Liver (tissue), 9 donors: Measurements from ENCODE around the gene NNMT. TPM values are rescaled to one million over a fixed set of nuclear protein-coding genes. Genes with fewer than 3 reads are reported as not detected.
A peak's percentile ranks its signal among the peaks of the same experiment; 100 is the strongest.

Experiments used
- DNase-seq: peaks from one replicate; pipeline ENCODE4 v3.0.0-alpha.2; 2017; ENCODE audit warnings: low spot score
- H3K27ac ChIP-seq, 2 donors: one replicate each; pipeline ENCODE4 v1.7.0; 2013; ENCODE audit warnings: inconsistent platforms in 2 of 2, low read length in 2 of 2, control low read depth in 1 of 2, low read depth in 1 of 2, mild to moderate bottlenecking in 1 of 2
- H3K27me3 ChIP-seq, 4 donors: one replicate each; pipeline versions ENCODE4 v1.6.1 to v1.7.0; 2013; ENCODE audit warnings: low read length in 3 of 4, inconsistent platforms in 1 of 4, mild to moderate bottlenecking in 1 of 4, moderate library complexity in 1 of 4; ENCODE audit not compliant: control insufficient read depth in 4 of 4, insufficient read depth in 4 of 4
- H3K36me3 ChIP-seq, 4 donors: one replicate each; pipeline versions ENCODE4 v1.6.1 to v1.7.0; 2013; ENCODE audit warnings: low read length in 3 of 4, mild to moderate bottlenecking in 3 of 4, low read depth in 1 of 4, moderate library complexity in 1 of 4; ENCODE audit not compliant: control insufficient read depth in 4 of 4, insufficient read depth in 3 of 4
- H3K4me1 ChIP-seq, 4 donors: one replicate each; pipeline versions ENCODE4 v1.6.1 to v1.7.0; 2013; ENCODE audit warnings: low read length in 3 of 4, mild to moderate bottlenecking in 3 of 4, moderate library complexity in 1 of 4; ENCODE audit not compliant: control insufficient read depth in 4 of 4, insufficient read depth in 4 of 4
- H3K4me3 ChIP-seq, 3 donors: one replicate each; pipeline versions ENCODE4 v1.6.1 to v1.7.0; 2013; ENCODE audit warnings: low read length in 3 of 3, control low read depth in 1 of 3, low read depth in 1 of 3, mild to moderate bottlenecking in 1 of 3
- H3K9ac ChIP-seq, 2 donors: one replicate each; pipeline ENCODE4 v1.7.0; 2013; ENCODE audit warnings: low read length in 2 of 2, mild to moderate bottlenecking in 2 of 2, moderate library complexity in 2 of 2, control low read depth in 1 of 2, low read depth in 1 of 2
- H3K9me3 ChIP-seq, 4 donors: one replicate each; pipeline versions ENCODE4 v1.6.1 to v1.7.0; 2013; ENCODE audit warnings: low read length in 3 of 4; ENCODE audit not compliant: control insufficient read depth in 4 of 4
- ATF3 ChIP-seq: IDR thresholded peaks from 2 replicates; pipeline ENCODE4 v1.6.1; 2016; ENCODE audit warnings: antibody characterized with exemption
- FOXA1 ChIP-seq: IDR thresholded peaks from 2 replicates; pipeline ENCODE4 v1.6.1; 2016; ENCODE audit warnings: antibody characterized with exemption
- FOXA2 ChIP-seq: IDR thresholded peaks from 2 replicates; pipeline ENCODE4 v1.6.1; 2016; ENCODE audit warnings: antibody characterized with exemption
- JUND ChIP-seq, 2 donors: IDR thresholded peaks; 2 replicates each; pipeline ENCODE4 v1.6.1; 2016; ENCODE audit warnings: antibody characterized with exemption in 2 of 2
- NR2F2 ChIP-seq: IDR thresholded peaks from 2 replicates; pipeline ENCODE4 v1.6.1; 2016; ENCODE audit warnings: antibody characterized with exemption
- RAD21 ChIP-seq, 2 donors: IDR thresholded peaks; 2 replicates each; pipeline ENCODE4 v1.6.1; 2016; ENCODE audit warnings: antibody characterized with exemption in 2 of 2, mild to moderate bottlenecking in 2 of 2
- RXRA ChIP-seq, 2 donors: IDR thresholded peaks; 2 replicates each; pipeline ENCODE4 v1.6.1; 2017 to 2018; ENCODE audit warnings: antibody characterized with exemption in 2 of 2, mild to moderate bottlenecking in 1 of 2
- SP1 ChIP-seq: IDR thresholded peaks from 2 replicates; pipeline ENCODE4 v1.6.1; 2018; ENCODE audit warnings: antibody characterized with exemption, mild to moderate bottlenecking
- TAF1 ChIP-seq: conservative IDR thresholded peaks from 2 replicates; pipeline ENCODE4 v1.6.1; 2016; ENCODE audit warnings: antibody characterized with exemption, mild to moderate bottlenecking
- YY1 ChIP-seq: IDR thresholded peaks from 2 replicates; pipeline ENCODE4 v1.6.1; 2016; ENCODE audit warnings: antibody characterized with exemption, mild to moderate bottlenecking
- ZBTB33 ChIP-seq: IDR thresholded peaks from 2 replicates; pipeline ENCODE4 v1.6.1; 2016; ENCODE audit warnings: antibody characterized with exemption
- WGBS: extraction: QIAGEN DNeasy Blood & Tissue Kit; methylation state at CpG from one replicate; pipeline ENCODE4 v1.1.7; 2013; 5-methylcytosine and 5-hydroxymethylcytosine counted together
- polyA plus RNA-seq, 2 donors: library from polyadenylated mRNA; stranded (reverse) in 1 of 2; unstranded in 1 of 2; fragments of 200-250 nt in 1 of 2; fragments of >200 nt in 1 of 2; fragmentation: Nextera tagmentation in 1 of 2; extraction: Ambion mirVana in 1 of 2; gene quantifications; one replicate each; pipeline versions ENCODE4 v1.2.1 to v1.2.3, GENCODE V29; 2013 to 2015
- total RNA-seq, 2 donors: library from RNA; depleted of rRNA; stranded (reverse); fragments of >200 nt; gene quantifications; one replicate each; pipeline ENCODE4 v1.2.3, GENCODE V29; 2014
- TF ChIP-seq, protein P1 (sequence below): IDR thresholded peaks from 2 replicates; pipeline ENCODE4 v1.6.1; 2016; ENCODE audit warnings: antibody characterized with exemption, mild to moderate bottlenecking
- TF ChIP-seq, protein P2 (sequence below): IDR thresholded peaks from 2 replicates; pipeline ENCODE4 v1.6.1; 2016; ENCODE audit warnings: antibody characterized with exemption
- donor health status: healthy.
- donor health status: healthy.
- donor health status: healthy.
- donor health status: healthy.
- donor health status: healthy.

NNMT gene
- total and polyA plus RNA-seq, 4 donors, result 0.47 to 3,724 (median 2,877) TPM

DNA sequence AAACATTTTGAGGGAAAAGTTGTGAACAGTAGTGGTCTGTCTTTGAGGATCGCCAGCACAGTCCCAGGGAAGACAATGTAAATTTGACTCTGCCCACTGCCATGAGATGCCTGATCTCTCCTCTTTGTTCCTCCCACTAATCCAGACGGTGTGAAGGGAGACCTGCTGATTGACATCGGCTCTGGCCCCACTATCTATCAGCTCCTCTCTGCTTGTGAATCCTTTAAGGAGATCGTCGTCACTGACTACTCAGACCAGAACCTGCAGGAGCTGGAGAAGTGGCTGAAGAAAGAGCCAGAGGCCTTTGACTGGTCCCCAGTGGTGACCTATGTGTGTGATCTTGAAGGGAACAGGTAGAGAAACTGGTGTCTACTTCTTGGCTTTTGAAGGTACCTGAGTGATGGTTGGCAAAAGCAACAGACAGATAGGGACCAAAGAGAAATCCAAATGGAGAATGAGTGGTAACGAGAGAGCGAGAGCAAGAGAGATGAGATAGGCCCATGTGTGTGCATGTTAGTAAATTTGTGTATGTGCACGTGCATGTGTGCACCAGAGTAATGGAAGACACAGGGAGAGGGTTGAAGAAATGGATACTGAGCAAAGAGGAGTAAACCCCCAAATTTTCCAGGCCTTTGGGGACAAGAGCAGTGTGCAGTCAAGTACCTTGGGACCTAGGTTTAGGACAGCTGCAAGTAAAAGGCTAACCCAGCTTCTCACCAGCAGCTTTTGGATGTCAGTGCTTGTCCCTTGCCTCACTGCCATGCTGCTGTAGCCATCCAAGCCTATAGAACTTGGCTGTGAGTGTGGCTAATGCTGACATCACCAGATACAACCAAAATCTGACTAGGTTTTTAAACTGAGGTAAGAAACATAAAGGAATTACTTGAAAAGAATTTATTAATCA, 1.9 kb downstream of the NNMT start:
- no peak for DNase-seq
- Histone ChIP-seq H3K4me1 (peaks cover 7 to 31% (median 12%) of the 10 kb centered on the region in 4 donors), H3K9ac (peak overlapping the region; percentile 73 to 100), H3K9me3 (no peaks in the 10 kb centered on the region), H3K27me3 (no peaks in the 10 kb centered on the region), H3K27ac (peak overlapping the region; percentile 81 to 94), H3K4me3 (peak overlapping the region; percentile 65 to 100 (median 96)), H3K36me3 (peaks cover 2 to 46% (median 39%) of the 10 kb centered on the region in 4 donors)
- 66% methylated on average over 8 of the region's 8 CpGs for WGBS
- TF ChIP-seq, protein P1, sequence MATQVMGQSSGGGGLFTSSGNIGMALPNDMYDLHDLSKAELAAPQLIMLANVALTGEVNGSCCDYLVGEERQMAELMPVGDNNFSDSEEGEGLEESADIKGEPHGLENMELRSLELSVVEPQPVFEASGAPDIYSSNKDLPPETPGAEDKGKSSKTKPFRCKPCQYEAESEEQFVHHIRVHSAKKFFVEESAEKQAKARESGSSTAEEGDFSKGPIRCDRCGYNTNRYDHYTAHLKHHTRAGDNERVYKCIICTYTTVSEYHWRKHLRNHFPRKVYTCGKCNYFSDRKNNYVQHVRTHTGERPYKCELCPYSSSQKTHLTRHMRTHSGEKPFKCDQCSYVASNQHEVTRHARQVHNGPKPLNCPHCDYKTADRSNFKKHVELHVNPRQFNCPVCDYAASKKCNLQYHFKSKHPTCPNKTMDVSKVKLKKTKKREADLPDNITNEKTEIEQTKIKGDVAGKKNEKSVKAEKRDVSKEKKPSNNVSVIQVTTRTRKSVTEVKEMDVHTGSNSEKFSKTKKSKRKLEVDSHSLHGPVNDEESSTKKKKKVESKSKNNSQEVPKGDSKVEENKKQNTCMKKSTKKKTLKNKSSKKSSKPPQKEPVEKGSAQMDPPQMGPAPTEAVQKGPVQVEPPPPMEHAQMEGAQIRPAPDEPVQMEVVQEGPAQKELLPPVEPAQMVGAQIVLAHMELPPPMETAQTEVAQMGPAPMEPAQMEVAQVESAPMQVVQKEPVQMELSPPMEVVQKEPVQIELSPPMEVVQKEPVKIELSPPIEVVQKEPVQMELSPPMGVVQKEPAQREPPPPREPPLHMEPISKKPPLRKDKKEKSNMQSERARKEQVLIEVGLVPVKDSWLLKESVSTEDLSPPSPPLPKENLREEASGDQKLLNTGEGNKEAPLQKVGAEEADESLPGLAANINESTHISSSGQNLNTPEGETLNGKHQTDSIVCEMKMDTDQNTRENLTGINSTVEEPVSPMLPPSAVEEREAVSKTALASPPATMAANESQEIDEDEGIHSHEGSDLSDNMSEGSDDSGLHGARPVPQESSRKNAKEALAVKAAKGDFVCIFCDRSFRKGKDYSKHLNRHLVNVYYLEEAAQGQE, result peak; percentile 22
- TF ChIP-seq JUND (IDR thresholded peaks at IDR 0.05) (peak in 1 of 2 donors; percentile 12), YY1 (peak; percentile 14), TAF1 (peak; percentile 45), RXRA (IDR thresholded peaks at IDR 0.05) (no peak), SP1 (peak; percentile 3), ZBTB33 (no peak)

DNA sequence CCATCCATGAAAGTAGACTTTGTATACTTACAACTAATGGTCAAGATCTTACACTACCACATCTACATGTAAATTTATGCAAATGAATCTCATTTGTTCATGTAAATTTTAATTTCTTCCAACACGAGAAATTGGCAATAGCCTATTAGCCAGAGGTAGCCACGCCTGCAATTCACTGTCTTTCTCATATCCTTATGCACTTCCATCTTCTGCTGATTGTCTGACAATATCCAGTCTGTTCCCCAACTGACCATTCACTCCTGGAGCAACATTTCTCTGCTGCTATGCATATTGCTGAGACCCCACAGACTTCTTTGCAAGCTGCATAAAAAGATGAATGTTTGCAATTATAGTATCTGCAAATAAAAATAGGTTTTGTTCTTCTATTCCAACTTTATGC, 2.5 kb downstream of the NNMT start:
- 71% methylated on average over 2 of the region's 2 CpGs for WGBS
- H3K9me3 ChIP-seq, result no peaks in the 10 kb centered on the region
- DNase-seq, result no peak
- peak overlapping the region in 1 of 2 donors; percentile 100 for H3K9ac ChIP-seq
- H3K27me3 ChIP-seq, result no peaks in the 10 kb centered on the region
- H3K4me1 ChIP-seq, result peaks cover 7 to 33% (median 11%) of the 10 kb centered on the region in 4 donors
- H3K27ac ChIP-seq, result peak overlapping the region; percentile 81 to 94
- no peak for TF ChIP-seq TAF1
- TF ChIP-seq ATF3, result no peak
- no peak for TF ChIP-seq RAD21 (IDR thresholded peaks at IDR 0.05)
- TF ChIP-seq, protein P2, sequence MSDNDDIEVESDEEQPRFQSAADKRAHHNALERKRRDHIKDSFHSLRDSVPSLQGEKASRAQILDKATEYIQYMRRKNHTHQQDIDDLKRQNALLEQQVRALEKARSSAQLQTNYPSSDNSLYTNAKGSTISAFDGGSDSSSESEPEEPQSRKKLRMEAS, result no peak
- TF ChIP-seq YY1, result peak; percentile 7
- TF ChIP-seq ZBTB33, result no peak
- TF ChIP-seq FOXA1, result no peak
- peak; percentile 4 for TF ChIP-seq SP1
- no peak for TF ChIP-seq FOXA2
- no peak for TF ChIP-seq RXRA (IDR thresholded peaks at IDR 0.05)
- TF ChIP-seq NR2F2, result no peak
- H3K36me3 ChIP-seq, result peaks cover 2 to 46% (median 40%) of the 10 kb centered on the region in 4 donors
- peak overlapping the region; percentile 65 to 100 (median 96) for H3K4me3 ChIP-seq
